ENCODE data around the gene SEMA6D. TPM values are rescaled to one million over a fixed set of nuclear protein-coding genes. Genes with fewer than 3 reads are reported as not detected.

SEMA6D gene
- total RNA-seq, 1 experiment from 2014 or later: 15.8 TPM

- no peak overlapping the region for H3K4me3 Mint-ChIP-seq
- no peak overlapping the region for H4K5ac ChIP-seq (ENCODE audit: insufficient read length, low read depth, low read length)
- H3K36me3 Mint-ChIP-seq (ENCODE audit: insufficient read depth in 1 of 3, low read depth in 3 of 3): no peaks in the 10 kb centered on the region
- H3K27me3 ChIP-seq (ENCODE audit: insufficient read depth, low read length): no peaks in the 10 kb centered on the region
- DNase-seq: no peak
- WGBS (ENCODE audit: extremely low coverage, insufficient read length, low lambda C conversion rate): no CpG with 5 or more reads among the region's 6 CpGs
- H3K27ac ChIP-seq (ENCODE audit: insufficient read length, low read depth, low read length): no peak overlapping the region
- H3K14ac ChIP-seq (ENCODE audit: insufficient read depth, low read length): no peak overlapping the region
- no peaks in the 10 kb centered on the region for H3K79me1 ChIP-seq (ENCODE audit: insufficient read depth, low read depth, low read length, poor library complexity, severe bottlenecking)
- no peak overlapping the region for H2AFZ ChIP-seq (ENCODE audit: low read length)
- no peaks in the 10 kb centered on the region for H3K23me2 ChIP-seq (ENCODE audit: insufficient read length, low read depth, low read length, poor library complexity, severe bottlenecking)
- TF ChIP-seq, protein P1, sequence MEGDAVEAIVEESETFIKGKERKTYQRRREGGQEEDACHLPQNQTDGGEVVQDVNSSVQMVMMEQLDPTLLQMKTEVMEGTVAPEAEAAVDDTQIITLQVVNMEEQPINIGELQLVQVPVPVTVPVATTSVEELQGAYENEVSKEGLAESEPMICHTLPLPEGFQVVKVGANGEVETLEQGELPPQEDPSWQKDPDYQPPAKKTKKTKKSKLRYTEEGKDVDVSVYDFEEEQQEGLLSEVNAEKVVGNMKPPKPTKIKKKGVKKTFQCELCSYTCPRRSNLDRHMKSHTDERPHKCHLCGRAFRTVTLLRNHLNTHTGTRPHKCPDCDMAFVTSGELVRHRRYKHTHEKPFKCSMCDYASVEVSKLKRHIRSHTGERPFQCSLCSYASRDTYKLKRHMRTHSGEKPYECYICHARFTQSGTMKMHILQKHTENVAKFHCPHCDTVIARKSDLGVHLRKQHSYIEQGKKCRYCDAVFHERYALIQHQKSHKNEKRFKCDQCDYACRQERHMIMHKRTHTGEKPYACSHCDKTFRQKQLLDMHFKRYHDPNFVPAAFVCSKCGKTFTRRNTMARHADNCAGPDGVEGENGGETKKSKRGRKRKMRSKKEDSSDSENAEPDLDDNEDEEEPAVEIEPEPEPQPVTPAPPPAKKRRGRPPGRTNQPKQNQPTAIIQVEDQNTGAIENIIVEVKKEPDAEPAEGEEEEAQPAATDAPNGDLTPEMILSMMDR (conservative IDR thresholded peaks at IDR 0.05): no peak
- no peak overlapping the region for H3K56ac ChIP-seq (ENCODE audit: insufficient read length, low read depth, low read length)
- H4K8ac ChIP-seq (replicated peaks; ENCODE audit: insufficient read length, low read depth, low read length): no peak overlapping the region
- no peak overlapping the region for H3K18ac ChIP-seq (ENCODE audit: insufficient read length, low read depth, low read length)
- no peak overlapping the region for H3K9ac ChIP-seq (ENCODE audit: extremely low read depth, insufficient read length, low read length)
- no peak overlapping the region for H2BK12ac ChIP-seq (ENCODE audit: insufficient read length, low read depth, low read length)
- H3K9me3 ChIP-seq (ENCODE audit: control insufficient read depth, low read depth, low read length): no peaks in the 10 kb centered on the region
- H2BK5ac ChIP-seq (ENCODE audit: insufficient read length, low read length): no peak overlapping the region
- no peak overlapping the region for H3K4ac ChIP-seq (ENCODE audit: low read depth, low read length)
- no peak overlapping the region for H2BK15ac ChIP-seq (ENCODE audit: low read depth, low read length)
- H2BK120ac ChIP-seq (ENCODE audit: low read depth, low read length, poor library complexity, severe bottlenecking): no peak overlapping the region
- H3K9me3 Mint-ChIP-seq: no peaks in the 10 kb centered on the region
- H3K4me2 ChIP-seq (ENCODE audit: insufficient read depth, insufficient read length, low read length): no peak overlapping the region
- no peak overlapping the region for H2BK20ac ChIP-seq (ENCODE audit: low read depth, low read length, poor library complexity, severe bottlenecking)
- no peak overlapping the region for H4K91ac ChIP-seq (ENCODE audit: insufficient read length, low read depth, low read length)
- no peak overlapping the region for H3K27ac Mint-ChIP-seq
- H3K27me3 Mint-ChIP-seq (ENCODE audit: low read depth): no peaks in the 10 kb centered on the region; the same call in 1 of the 2 replicates
- peaks cover 9 to 22% of the 10 kb centered on the region in 2 experiments for H3K4me1 Mint-ChIP-seq
- no peaks in the 10 kb centered on the region for H3K4me1 ChIP-seq (ENCODE audit: insufficient read depth, low read length)
- no peak overlapping the region for H3K23ac ChIP-seq (ENCODE audit: insufficient read length, low read depth, low read length)
- no peak overlapping the region for H2AK5ac ChIP-seq (ENCODE audit: insufficient read length, low read length)
- no peaks in the 10 kb centered on the region for H4K20me1 ChIP-seq (ENCODE audit: control insufficient read depth, insufficient read depth, insufficient read length)
- H3T11ph ChIP-seq (ENCODE audit: low read length): no peak overlapping the region
- no peaks in the 10 kb centered on the region; the same call in 1 of the 2 replicates for H3K79me2 ChIP-seq (ENCODE audit: insufficient read depth, low read length)
Measured at GRCh38 chr15:47728886-47729285, 11.6 kb downstream of the SEMA6D start.

Measured in H9 (cell line).